GDM1 (cell line): Measurements from ENCODE around the gene NECTIN4.
A peak's percentile ranks its signal among the peaks of the same experiment; 100 is the strongest.
"Not testable (repeated sequence)": the region's sequence is repeated elsewhere in the genome, so short reads cannot be mapped to it uniquely, and the experiment has no call there.

ENCODE experiments used
- DNase-seq: peaks from one replicate; lab custom pipeline; 2025; lab: John Stamatoyannopoulos, UW

The NECTIN4 gene

GRCh38 chr1:161089251-161089924, at the start of gene NECTIN4:
NECTIN4 (minus strand) TSS chr1:161089558; CDS start chr1:161089296, 262 bp downstream.
- DNase-seq, result no peak

GRCh38 chr1:161138431-161138830, 49.1 kb upstream of the NECTIN4 start:
- no peak for DNase-seq

GRCh38 chr1:161137881-161138280, 48.5 kb upstream of the NECTIN4 start:
- no peak for DNase-seq

GRCh38 chr1:161133220-161133740, 43.9 kb upstream of the NECTIN4 start:
- DNase-seq, result no peak

- DNase-seq, result peak; percentile 96
Observed at GRCh38 chr1:161132410-161133219, 43.3 kb upstream of the NECTIN4 start, which contains the start of gene DEDD. DEDD (minus strand) TSS chr1:161132667; CDS start chr1:161124462, 8,205 bp downstream.

GRCh38 chr1:161131523-161132409, 42.4 kb upstream of the NECTIN4 start:
- no peak for DNase-seq

- no peak for DNase-seq
Observed at GRCh38 chr1:161130266-161130665, 40.9 kb upstream of the NECTIN4 start.

- no peak for DNase-seq
Observed at GRCh38 chr1:161128591-161129420, 39.4 kb upstream of the NECTIN4 start.

- no peak for DNase-seq
Observed at GRCh38 chr1:161127649-161128048, 38.3 kb upstream of the NECTIN4 start.

- no peak for DNase-seq
Observed at GRCh38 chr1:161122967-161123366, 33.6 kb upstream of the NECTIN4 start.

- no peak for DNase-seq
Observed at GRCh38 chr1:161121834-161122233, 32.5 kb upstream of the NECTIN4 start.

GRCh38 chr1:161121042-161121650, 31.8 kb upstream of the NECTIN4 start:
- DNase-seq, result no peak

GRCh38 chr1:161119092-161119903, 29.9 kb upstream of the NECTIN4 start:
- no peak for DNase-seq

GRCh38 chr1:161117759-161118581, 28.6 kb upstream of the NECTIN4 start, which contains the start of the genes NIT1 and PFDN2:
NIT1 (plus strand) TSS chr1:161118105; CDS start chr1:161118177, 72 bp downstream.
PFDN2 (minus strand) TSS chr1:161118037; CDS start chr1:161118026, 11 bp downstream.
- peak; percentile 75 for DNase-seq

GRCh38 chr1:161115961-161116360, 26.6 kb upstream of the NECTIN4 start:
- not testable (repeated sequence) for DNase-seq

- DNase-seq, result no peak
Observed at GRCh38 chr1:161115132-161115711, 25.9 kb upstream of the NECTIN4 start.

- DNase-seq, result no peak
Observed at GRCh38 chr1:161114556-161114955, 25.2 kb upstream of the NECTIN4 start.

- DNase-seq, result no peak
Observed at GRCh38 chr1:161113915-161114314, 24.6 kb upstream of the NECTIN4 start.
